Neural crest cell (in vitro differentiated cells): Measurements from ENCODE around the gene OPRD1. TPM values are rescaled to one million over a fixed set of nuclear protein-coding genes. Genes with fewer than 3 reads are reported as not detected.

Experiments
- DNase-seq: peaks from one replicate; pipeline ENCODE4 v3.0.0; 2021; ENCODE audit warnings: low read depth, mixed read lengths, low spot score
- H3K27ac Mint-ChIP-seq: one replicate; pipeline ENCODE4 v1.8.0; 2021; ENCODE audit warnings: mild to moderate bottlenecking, mixed read lengths; ENCODE audit not compliant: unreplicated experiment
- H3K27me3 Mint-ChIP-seq: 2 replicates; pipeline ENCODE4 v1.8.0; 2021; ENCODE audit warnings: low read depth, mild to moderate bottlenecking, mixed read lengths
- H3K36me3 Mint-ChIP-seq: 2 replicates; pipeline ENCODE4 v1.8.0; 2021; ENCODE audit warnings: low read depth, mild to moderate bottlenecking, mixed read lengths
- H3K4me1 Mint-ChIP-seq: 2 replicates; pipeline ENCODE4 v1.8.0; 2021; ENCODE audit warnings: mixed read lengths
- H3K4me3 Mint-ChIP-seq: one replicate; pipeline ENCODE4 v1.8.0; 2021; ENCODE audit warnings: mild to moderate bottlenecking, mixed read lengths
- H3K9me3 Mint-ChIP-seq: 2 replicates; pipeline ENCODE4 v1.8.0; 2021; ENCODE audit warnings: mixed read lengths
- total RNA-seq: library from RNA; stranded (reverse); gene quantifications from 2 replicates; pipeline ENCODE4 v1.2.1, GENCODE V29; 2021
- TF ChIP-seq, protein P1 (sequence below): fragments of 200-600 bp; sonication (generic); conservative IDR thresholded peaks from 2 replicates; pipeline ENCODE4 v1.5.0; 2021; ENCODE audit warnings: antibody characterized with exemption, mild to moderate bottlenecking

Gene OPRD1
- total RNA-seq, 1 donor from 2014 or later: 3.9 TPM

DNA sequence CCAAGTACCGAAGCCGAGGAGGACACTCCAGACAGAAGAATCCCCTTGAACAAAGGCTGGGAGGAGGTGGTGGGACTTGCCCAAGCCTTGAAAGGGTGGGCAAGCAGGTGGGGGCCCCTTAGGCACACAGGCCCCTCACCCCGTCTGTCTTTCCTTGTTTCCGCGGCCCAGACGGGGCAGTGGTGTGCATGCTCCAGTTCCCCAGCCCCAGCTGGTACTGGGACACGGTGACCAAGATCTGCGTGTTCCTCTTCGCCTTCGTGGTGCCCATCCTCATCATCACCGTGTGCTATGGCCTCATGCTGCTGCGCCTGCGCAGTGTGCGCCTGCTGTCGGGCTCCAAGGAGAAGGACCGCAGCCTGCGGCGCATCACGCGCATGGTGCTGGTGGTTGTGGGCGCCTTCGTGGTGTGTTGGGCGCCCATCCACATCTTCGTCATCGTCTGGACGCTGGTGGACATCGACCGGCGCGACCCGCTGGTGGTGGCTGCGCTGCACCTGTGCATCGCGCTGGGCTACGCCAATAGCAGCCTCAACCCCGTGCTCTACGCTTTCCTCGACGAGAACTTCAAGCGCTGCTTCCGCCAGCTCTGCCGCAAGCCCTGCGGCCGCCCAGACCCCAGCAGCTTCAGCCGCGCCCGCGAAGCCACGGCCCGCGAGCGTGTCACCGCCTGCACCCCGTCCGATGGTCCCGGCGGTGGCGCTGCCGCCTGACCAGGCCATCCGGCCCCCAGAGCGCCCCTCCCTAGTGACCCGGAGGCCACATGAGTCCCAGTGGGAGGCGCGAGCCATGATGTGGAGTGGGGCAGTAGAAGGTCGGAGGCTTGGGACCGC lies 50.8 kb downstream of the OPRD1 start:
- Mint-ChIP-seq H3K9me3 (no peaks in the 10 kb centered on the region), H3K27ac (no peak overlapping the region), H3K27me3 (peaks cover 2% of the 10 kb centered on the region), H3K4me1 (peaks cover 21% of the 10 kb centered on the region), H3K4me3 (no peak overlapping the region), H3K36me3 (no peaks in the 10 kb centered on the region)
- no peak for DNase-seq
- TF ChIP-seq, protein P1, sequence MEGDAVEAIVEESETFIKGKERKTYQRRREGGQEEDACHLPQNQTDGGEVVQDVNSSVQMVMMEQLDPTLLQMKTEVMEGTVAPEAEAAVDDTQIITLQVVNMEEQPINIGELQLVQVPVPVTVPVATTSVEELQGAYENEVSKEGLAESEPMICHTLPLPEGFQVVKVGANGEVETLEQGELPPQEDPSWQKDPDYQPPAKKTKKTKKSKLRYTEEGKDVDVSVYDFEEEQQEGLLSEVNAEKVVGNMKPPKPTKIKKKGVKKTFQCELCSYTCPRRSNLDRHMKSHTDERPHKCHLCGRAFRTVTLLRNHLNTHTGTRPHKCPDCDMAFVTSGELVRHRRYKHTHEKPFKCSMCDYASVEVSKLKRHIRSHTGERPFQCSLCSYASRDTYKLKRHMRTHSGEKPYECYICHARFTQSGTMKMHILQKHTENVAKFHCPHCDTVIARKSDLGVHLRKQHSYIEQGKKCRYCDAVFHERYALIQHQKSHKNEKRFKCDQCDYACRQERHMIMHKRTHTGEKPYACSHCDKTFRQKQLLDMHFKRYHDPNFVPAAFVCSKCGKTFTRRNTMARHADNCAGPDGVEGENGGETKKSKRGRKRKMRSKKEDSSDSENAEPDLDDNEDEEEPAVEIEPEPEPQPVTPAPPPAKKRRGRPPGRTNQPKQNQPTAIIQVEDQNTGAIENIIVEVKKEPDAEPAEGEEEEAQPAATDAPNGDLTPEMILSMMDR: no peak

GRCh38 chr1:28864695-28865094 lies 52.7 kb downstream of the OPRD1 start:
- Mint-ChIP-seq H3K9me3 (no peaks in the 10 kb centered on the region), H3K27ac (no peak overlapping the region), H3K27me3 (peaks cover 3% of the 10 kb centered on the region), H3K4me1 (peaks cover 21% of the 10 kb centered on the region), H3K4me3 (no peak overlapping the region), H3K36me3 (no peaks in the 10 kb centered on the region)
- TF ChIP-seq, protein P1: no peak
- DNase-seq: no peak

- peaks cover 21% of the 10 kb centered on the region for H3K4me1 Mint-ChIP-seq
- no peak for DNase-seq
- peaks cover 3% of the 10 kb centered on the region for H3K27me3 Mint-ChIP-seq
- no peaks in the 10 kb centered on the region for H3K36me3 Mint-ChIP-seq
- TF ChIP-seq, protein P1: no peak
- no peak overlapping the region for H3K4me3 Mint-ChIP-seq
- no peak overlapping the region for H3K27ac Mint-ChIP-seq
- no peaks in the 10 kb centered on the region for H3K9me3 Mint-ChIP-seq
Measured at GRCh38 chr1:28865997-28866650, 54.2 kb downstream of the OPRD1 start.

GRCh38 chr1:28867850-28868249 lies 55.9 kb downstream of the OPRD1 start:
- peaks cover 21% of the 10 kb centered on the region for H3K4me1 Mint-ChIP-seq
- no peaks in the 10 kb centered on the region for H3K9me3 Mint-ChIP-seq
- TF ChIP-seq, protein P1: no peak
- no peak for DNase-seq
- no peak overlapping the region for H3K27ac Mint-ChIP-seq
- peaks cover 3% of the 10 kb centered on the region for H3K27me3 Mint-ChIP-seq
- no peaks in the 10 kb centered on the region for H3K36me3 Mint-ChIP-seq
- H3K4me3 Mint-ChIP-seq: no peak overlapping the region

DNA sequence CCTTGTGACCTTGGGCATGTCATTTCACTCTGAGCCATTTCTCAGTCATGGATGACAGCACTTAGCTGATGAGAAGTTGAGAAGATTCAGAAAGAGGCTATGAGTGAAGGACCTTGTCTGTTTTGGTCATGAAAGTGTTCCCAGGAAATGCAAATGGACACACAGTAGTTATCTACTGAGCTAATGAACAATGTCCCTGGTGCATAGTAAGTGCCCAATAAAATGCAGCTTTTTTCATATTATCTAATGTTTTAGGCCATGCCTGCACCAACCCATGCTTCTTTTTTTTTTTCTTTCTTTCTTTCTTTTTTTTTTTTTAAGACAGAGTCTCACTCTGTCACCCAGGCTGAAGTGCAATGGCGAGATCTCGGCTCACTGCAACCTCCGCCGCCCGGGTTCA lies 58.0 kb downstream of the OPRD1 start:
- peaks cover 12% of the 10 kb centered on the region for H3K4me1 Mint-ChIP-seq
- DNase-seq: no peak
- H3K9me3 Mint-ChIP-seq: no peaks in the 10 kb centered on the region
- TF ChIP-seq, protein P1: no peak
- H3K27ac Mint-ChIP-seq: no peak overlapping the region
- H3K4me3 Mint-ChIP-seq: no peak overlapping the region
- no peaks in the 10 kb centered on the region for H3K36me3 Mint-ChIP-seq
- H3K27me3 Mint-ChIP-seq: peaks cover 3% of the 10 kb centered on the region
